Fibroblast of pulmonary artery (primary cell): ENCODE measurements around the gene HDAC9.
A peak's percentile ranks its signal among the peaks of the same experiment; 100 is the strongest.

Experiments
- DNase-seq: peaks from one replicate; pipeline ENCODE4 v3.0.0-alpha.2; 2010; ENCODE audit warnings: low read depth
- H3K4me3 ChIP-seq: replicated peaks from 2 replicates; pipeline ENCODE4 v1.5.1; 2011; ENCODE audit warnings: low read depth, mild to moderate bottlenecking, control low read depth, low read length, moderate library complexity
- TF ChIP-seq, protein P1 (sequence below): IDR thresholded peaks from 2 replicates; pipeline ENCODE4 v1.5.1; 2011; ENCODE audit warnings: mild to moderate bottlenecking, control low read depth, low read length, inconsistent platforms; ENCODE audit errors: missing control alignments

Gene HDAC9

DNA sequence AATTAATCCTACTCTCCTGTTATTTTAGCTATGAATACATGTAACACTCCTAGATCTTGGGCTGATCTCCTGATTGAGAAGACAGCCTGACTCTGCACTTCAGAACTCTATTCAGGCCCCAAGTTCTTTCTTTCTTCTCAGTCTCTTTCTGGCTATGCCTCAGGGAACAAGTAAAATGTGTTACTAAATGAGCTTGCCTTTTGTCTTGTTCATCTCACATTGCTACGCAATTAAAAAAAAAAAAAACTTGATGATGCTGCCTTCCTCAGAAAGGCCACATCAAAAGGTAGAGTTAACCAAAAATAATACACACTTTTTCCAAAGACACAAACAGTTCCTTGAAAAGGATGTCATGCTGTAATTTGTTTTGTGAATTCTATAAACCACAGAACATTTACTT lies 363.8 kb downstream of the HDAC9 start:
- no peak for DNase-seq
- H3K4me3 ChIP-seq, result no peak overlapping the region
- TF ChIP-seq, protein P1, sequence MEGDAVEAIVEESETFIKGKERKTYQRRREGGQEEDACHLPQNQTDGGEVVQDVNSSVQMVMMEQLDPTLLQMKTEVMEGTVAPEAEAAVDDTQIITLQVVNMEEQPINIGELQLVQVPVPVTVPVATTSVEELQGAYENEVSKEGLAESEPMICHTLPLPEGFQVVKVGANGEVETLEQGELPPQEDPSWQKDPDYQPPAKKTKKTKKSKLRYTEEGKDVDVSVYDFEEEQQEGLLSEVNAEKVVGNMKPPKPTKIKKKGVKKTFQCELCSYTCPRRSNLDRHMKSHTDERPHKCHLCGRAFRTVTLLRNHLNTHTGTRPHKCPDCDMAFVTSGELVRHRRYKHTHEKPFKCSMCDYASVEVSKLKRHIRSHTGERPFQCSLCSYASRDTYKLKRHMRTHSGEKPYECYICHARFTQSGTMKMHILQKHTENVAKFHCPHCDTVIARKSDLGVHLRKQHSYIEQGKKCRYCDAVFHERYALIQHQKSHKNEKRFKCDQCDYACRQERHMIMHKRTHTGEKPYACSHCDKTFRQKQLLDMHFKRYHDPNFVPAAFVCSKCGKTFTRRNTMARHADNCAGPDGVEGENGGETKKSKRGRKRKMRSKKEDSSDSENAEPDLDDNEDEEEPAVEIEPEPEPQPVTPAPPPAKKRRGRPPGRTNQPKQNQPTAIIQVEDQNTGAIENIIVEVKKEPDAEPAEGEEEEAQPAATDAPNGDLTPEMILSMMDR, result no peak

DNA sequence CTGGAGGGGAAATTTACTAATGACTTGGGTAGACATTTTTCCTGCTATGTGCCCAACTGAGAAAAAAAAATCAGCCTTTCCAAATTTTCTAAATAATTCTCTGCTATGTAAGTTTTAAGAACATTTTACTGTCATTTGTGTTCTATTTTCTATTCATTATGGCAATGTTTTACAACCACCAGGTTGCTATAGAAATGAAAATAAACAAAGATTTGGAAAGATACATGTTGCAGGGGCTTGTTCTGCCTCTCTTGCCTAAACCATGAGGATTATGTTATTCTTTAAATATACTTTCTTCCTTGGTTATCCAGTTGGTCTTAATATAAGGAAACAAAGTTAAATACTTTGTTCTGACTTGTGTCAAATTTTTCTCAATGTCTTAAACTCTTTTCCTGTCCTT lies 364.7 kb downstream of the HDAC9 start:
- TF ChIP-seq, protein P1, result no peak
- no peak for DNase-seq

DNA sequence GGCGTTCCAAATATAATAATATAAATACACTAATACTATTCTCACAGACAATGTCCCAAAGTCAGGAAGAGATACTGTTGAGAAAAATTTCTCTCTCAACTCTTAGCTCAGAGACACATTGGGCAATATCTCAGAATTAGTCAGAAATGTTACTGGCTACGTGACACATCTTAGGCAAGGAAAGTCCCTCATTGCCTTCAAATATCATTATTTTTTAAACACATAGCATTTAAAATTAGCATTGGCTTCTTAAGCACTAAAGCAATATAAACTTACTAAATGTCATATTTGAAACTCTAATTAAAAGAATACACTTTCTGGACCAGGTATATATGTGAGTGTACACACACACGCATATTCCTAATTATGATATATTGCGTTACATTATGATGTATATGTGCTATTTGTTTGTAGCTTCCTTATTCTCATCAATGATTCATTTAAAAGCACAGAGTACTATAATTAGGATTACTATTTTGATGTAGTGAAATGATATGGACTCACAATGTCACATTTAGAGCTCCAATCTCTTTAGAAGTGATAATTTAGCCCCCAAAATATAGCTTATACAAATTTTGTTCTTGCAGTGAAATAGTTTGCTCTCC lies 366.1 kb downstream of the HDAC9 start:
- peak; percentile 90 for DNase-seq
- TF ChIP-seq, protein P1, result no peak

More for the DNA sequence above, 364.7 kb downstream of the HDAC9 start:
- H3K4me3 ChIP-seq, result no peak overlapping the region

DNA sequence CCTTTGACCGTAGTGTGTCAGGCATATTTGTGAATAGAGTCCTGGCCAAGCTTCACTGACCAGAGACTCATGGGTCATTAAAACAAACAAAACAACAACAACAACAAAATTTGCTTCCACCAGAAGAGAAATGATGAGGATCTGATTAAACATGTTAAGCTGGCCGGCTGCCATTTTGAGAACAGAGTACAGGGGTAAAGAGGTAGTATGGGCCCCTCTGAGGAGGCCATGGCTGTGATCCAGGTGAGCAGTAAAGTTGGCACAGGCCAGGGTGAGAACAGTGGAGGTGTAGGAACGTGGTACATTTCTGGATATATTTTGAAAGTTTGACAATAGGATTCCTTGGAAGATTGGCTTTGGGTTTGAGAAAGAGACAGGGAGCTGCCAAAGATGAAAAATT lies 369.4 kb downstream of the HDAC9 start:
- no peak for DNase-seq
- TF ChIP-seq, protein P1, result no peak

More for the DNA sequence above, 366.1 kb downstream of the HDAC9 start:
- H3K4me3 ChIP-seq, result no peak overlapping the region

DNA sequence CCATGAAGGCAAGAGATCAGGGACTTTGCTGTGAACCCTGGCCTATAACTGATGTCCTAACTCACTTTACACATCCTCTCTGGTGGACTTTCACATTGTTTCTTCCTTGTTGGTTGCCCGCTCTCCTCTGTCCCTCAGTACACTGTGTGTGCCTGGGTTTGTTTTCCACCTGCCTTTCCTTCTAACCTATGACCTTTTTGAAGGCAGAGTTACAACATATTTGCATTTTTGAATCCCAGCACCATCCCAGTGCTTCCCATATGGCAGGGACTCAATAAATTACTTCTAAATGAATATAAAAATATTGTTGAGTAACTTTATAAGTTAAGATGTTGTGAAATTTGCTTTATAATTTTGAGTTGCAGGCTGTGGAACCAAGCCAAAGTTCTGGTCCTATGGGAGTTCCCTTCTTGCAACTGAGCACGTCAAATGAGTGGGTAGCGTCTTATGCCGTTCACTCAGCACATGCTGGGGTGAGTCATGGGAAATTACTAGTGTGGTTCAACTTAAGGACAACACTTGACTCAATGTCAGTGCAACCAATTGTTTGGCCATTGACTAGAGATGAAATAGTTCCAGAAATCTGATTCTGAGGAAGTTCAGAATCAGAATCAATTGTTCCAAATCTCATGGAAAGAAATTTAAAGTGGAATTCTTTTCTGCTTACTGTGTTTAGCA lies 370.9 kb downstream of the HDAC9 start:
- no peak overlapping the region for H3K4me3 ChIP-seq
- peak; percentile 100 for DNase-seq
- TF ChIP-seq, protein P1, result no peak

More for the DNA sequence above, 369.4 kb downstream of the HDAC9 start:
- H3K4me3 ChIP-seq, result no peak overlapping the region

- no peak for DNase-seq
- TF ChIP-seq, protein P1, result no peak
- H3K4me3 ChIP-seq, result no peak overlapping the region
Measured at GRCh38 chr7:18872344-18872743, 376.8 kb downstream of the HDAC9 start.
